Epithelial cell of esophagus (primary cell): ENCODE measurements around the gene CPLANE2.
"Not testable (repeated sequence)": the region's sequence is repeated elsewhere in the genome, so short reads cannot be mapped to it uniquely, and the experiment has no call there.

ENCODE experiments used
- DNase-seq: peaks from one replicate; pipeline ENCODE4 v3.0.0; 2010; ENCODE audit warnings: low read depth
- H3K4me3 ChIP-seq: 2 replicates; pipeline ENCODE4 v1.5.1; 2011; ENCODE audit warnings: mild to moderate bottlenecking, low read length, control low read depth
- TF ChIP-seq, protein P1 (sequence below): IDR thresholded peaks from 2 replicates; pipeline ENCODE4 v1.5.1; 2011; ENCODE audit warnings: low read depth, mild to moderate bottlenecking, low read length, control low read depth, inconsistent platforms; ENCODE audit not compliant: insufficient read depth; ENCODE audit errors: missing control alignments

Gene CPLANE2

DNA sequence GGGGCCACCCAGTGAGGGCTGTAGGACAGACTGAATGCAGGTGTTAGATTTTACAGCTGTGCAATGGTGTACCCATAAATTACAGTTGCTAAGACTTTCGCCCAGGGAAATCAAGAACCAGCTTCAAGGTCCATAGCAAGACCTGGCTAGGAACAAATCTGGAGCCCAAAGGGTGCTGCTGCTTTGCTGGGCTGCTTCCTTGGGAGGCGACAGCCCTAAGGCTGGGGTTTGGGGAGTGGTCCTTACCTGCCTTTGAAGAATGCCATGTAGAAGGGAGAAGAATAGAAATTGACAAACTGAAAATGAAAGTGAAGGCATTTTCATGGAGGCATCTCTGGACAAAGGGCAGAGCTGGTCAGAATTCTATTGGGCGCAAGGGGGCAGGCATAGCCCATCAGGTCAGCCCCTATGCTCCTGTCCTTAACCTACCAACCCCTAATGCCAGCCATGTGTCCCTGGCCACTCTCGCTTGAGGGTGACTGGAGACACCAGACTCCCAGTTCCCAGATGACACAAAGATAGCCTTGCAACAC lies 16.9 kb downstream of the CPLANE2 start:
- H3K4me3 ChIP-seq: no peak overlapping the region
- no peak for DNase-seq
- TF ChIP-seq, protein P1, sequence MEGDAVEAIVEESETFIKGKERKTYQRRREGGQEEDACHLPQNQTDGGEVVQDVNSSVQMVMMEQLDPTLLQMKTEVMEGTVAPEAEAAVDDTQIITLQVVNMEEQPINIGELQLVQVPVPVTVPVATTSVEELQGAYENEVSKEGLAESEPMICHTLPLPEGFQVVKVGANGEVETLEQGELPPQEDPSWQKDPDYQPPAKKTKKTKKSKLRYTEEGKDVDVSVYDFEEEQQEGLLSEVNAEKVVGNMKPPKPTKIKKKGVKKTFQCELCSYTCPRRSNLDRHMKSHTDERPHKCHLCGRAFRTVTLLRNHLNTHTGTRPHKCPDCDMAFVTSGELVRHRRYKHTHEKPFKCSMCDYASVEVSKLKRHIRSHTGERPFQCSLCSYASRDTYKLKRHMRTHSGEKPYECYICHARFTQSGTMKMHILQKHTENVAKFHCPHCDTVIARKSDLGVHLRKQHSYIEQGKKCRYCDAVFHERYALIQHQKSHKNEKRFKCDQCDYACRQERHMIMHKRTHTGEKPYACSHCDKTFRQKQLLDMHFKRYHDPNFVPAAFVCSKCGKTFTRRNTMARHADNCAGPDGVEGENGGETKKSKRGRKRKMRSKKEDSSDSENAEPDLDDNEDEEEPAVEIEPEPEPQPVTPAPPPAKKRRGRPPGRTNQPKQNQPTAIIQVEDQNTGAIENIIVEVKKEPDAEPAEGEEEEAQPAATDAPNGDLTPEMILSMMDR: no peak

DNA sequence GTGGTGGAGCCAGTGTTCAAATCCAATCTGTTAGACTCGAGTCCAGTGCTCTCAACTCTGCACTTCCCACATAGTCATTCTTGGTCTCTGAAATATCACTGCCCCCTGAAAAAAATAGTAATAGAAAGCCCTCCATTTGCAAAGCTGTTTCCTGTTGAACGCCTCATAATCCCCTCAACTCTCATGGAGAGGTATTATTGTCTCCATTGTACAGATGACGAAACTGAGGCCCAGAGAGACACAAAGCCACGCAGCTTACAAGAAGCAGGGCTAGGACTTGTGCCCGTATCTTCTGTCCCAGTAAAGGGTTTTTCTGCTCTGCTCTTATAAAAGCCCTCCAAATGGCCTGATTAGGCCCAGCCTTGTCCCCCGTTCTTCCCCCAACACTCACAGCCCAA lies 18.3 kb downstream of the CPLANE2 start:
- H3K4me3 ChIP-seq: no peak overlapping the region
- DNase-seq: no peak
- TF ChIP-seq, protein P1: no peak

DNA sequence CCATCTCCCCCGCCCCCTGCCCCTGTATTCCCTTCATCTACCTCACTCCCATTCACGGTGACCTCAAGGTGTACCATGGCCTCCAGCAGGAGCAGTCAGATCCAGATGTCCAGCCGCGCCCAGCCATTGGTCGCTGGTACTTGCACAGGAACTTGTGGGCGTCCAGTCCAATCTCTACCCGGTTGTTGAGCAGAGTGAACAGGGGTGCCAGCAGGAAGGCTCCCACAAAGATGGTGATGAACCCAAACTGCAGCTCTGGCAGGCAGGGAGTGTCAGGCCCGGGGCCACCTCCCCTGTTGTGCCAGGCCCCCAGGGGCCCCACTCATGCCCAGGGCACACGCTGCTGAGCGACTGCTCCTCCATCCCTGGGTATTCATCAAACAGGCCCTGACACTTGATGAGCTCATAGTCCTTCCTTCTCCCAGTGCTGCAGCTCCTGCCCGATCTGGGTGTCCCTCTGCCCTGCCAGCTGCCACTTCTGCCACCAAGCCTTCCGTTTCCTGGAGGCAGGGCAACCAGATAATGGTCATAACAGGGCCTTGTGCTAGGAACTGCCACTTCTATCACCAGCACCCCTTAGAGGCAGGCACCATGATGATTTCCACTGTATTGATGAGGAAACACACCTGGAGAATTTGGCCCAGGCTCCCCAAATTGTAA lies 18.8 kb downstream of the CPLANE2 start:
- DNase-seq: no peak
- TF ChIP-seq, protein P1: no peak
- H3K4me3 ChIP-seq: no peak overlapping the region

DNA sequence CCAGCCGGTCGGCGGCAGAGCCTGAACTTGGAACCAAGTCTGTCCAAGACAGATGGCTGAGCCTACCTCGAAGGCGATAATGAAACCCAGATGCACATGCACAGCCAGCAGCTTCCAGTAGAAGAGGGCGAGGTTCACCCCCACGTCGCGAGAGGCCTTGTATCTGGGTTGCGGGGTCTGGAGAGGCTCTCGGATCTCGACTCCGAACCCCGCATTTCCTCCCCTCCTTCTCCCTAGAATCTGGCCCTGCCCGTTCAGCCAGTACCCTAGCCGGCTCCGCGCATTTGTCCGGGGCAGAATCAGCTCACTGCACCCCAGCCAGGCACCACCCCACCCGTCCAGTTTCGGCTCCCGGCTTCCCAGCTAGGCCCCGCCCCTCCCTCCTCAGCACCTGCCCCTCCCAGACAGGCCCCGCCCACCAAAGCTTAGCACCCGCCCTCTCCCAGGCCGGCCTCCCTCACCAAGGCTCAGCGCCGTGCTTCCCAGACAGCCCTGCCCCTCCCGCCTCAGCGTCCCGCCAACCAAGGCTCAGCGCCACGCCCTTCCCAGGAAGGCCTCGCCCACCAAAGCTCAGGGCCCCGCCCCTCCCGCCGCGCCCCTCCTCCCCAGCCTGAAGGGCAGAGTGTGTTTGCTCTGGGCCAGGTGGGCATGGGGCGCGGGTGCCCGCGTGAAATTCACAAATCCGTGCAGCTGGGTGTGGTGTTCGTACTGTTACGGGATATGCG lies 19.8 kb downstream of the CPLANE2 start:
- DNase-seq: peak; percentile 99
- TF ChIP-seq, protein P1: no peak
- peak overlapping the region; percentile 65 for H3K4me3 ChIP-seq

DNA sequence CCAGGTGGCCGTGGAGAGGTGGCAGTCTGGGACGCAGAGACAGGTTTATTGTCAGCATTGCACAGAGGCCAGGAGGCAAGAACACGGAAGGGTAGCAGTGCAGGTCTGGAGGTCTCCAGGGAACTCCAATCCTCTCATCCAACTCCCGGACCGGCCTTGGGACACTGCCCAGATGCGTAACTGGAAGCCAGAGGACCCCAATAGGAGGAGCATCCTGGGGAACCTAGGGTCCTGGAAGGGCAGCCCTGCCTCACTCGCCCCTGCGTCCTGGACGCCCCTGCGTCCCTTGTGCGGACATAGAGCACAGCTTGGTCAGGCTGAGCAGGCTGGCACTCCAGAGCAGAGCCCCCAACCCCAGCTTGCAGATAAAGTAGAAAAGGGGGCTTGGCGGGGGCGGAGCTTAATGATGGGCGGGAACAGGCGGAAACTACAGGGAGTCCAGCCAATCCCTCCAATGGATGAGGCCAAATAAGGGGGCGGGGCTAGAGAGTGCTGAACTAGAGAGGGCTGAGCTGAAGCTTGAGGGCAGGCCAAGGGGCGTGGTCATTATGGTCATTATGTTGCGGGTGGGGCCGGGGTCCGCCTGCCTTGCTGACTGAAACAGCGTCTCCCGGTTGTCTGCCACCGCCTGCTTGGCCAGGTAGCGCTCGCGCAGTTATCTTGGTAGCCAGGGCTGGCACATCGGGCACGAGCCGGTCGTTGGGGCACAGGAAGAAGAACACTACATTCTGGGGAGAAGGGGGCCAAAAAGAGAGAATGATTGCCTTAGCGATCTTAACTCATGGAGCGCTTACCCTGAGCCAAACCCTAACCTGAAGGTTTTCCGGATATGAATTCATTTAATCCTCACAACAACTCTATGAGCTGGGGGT lies 20.9 kb downstream of the CPLANE2 start:
- H3K4me3 ChIP-seq: peak overlapping the region; percentile 65
- TF ChIP-seq, protein P1: no peak
- DNase-seq: peak; percentile 93

DNA sequence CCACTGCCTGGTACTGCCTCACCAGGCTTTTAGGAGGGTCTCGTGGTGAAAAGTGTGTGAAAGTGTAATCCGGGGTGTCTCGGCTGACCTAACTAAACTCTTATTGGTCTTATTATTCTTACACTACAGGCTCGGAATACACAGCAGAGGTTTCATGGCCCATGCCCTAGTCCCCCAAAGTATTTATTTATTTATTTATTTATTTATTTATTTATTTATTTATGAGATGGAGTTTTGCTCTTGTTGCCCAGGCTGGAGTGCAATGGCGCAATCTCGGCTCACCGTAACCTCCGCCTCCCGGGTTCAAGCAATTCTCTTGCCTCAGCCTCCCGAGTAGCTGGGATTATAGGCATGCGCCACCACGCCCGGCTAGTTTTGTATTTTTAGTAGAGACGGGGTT lies 21.7 kb downstream of the CPLANE2 start:
- not testable (repeated sequence) for H3K4me3 ChIP-seq, DNase-seq

DNA sequence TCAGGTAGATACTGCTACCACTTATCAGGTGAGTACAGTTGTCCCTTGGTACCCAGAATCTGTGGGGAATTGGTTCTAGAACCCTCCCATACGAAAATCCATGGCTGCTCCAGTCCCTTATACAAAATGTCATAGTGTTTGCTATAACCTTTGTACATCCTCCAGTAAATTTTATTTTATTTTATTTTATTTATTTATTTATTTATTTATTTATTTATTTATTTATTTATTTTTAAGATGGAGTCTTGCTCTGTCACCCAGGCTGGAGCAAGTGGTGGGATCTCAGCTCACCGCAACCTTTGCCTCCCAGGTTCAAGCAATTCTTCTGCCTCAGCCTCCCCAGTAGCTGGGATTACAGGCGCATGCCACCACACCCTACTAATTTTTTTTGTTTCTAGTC lies 23.4 kb downstream of the CPLANE2 start:
- not testable (repeated sequence) for DNase-seq, H3K4me3 ChIP-seq
